ENCODE measurements around the gene CIDEB. TPM values are rescaled to one million over a fixed set of nuclear protein-coding genes. Genes with fewer than 3 reads are reported as not detected.

CIDEB gene
- total RNA-seq, 4 donors from 2014 or later: 9.4 to 34.5 (median 14.2) TPM

DNA sequence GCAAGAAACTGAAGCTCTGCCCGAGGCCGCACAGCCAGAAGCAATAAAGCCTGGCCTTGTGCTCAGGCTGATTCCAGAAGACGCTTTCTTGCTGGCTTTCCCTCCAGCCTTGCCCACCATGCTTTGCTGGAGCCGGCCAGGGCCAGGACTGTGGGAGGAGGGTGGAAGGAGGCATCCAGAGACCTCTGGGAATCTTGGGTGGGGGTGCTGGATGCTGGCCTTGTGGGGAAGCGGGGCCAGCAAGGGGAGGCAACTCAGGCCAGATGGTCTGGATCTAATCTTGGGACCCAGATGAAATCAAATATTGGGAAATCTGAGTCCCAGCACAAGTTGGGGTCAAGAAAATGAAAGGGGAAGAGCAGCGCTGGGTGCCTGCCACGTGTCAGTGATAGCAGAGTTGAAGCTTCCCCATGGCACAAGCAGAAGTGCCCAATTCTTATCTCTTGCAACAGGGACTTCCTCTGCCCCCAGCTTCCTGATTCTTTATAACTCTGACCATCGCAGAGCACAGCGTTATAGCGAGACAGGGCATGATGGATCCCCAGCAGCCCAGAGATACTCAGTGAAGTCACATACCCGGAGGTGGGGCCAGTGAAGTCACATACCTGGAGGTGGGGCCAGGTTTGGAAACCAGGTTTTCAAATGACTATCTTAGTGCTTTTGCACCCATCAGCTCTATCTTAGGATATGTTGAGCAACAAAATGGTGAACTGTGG, 30.0 kb downstream of the CIDEB start:
- TF ChIP-seq POLR2A (IDR thresholded peaks at IDR 0.05): no peak
- TF ChIP-seq EP300 (IDR thresholded peaks at IDR 0.05): peak in 1 of 2 donors; percentile 45
- 68 to 74% methylated on average over 11 of the region's 11 CpGs for WGBS, 2 donors
- H3K36me3 ChIP-seq: no peaks in the 10 kb centered on the region
- no peaks in the 10 kb centered on the region for H3K27me3 ChIP-seq
- no peaks in the 10 kb centered on the region for H3K9me3 ChIP-seq
- H3K4me3 ChIP-seq: no peak overlapping the region
- peak overlapping the region in 2 of 4 donors; percentile 13 to 62 for H3K27ac ChIP-seq
- DNase-seq (ENCODE audit: low spot score in 2 of 2): no peak
- H3K4me1 ChIP-seq: peaks cover 0 to 37% (median 14%) of the 10 kb centered on the region in 4 donors

- Histone ChIP-seq H3K4me3 (no peak overlapping the region), H3K27ac (peak overlapping the region in 2 of 4 donors; percentile 13 to 62), H3K9me3 (no peaks in the 10 kb centered on the region), H3K4me1 (peaks cover 0 to 42% (median 14%) of the 10 kb centered on the region in 4 donors), H3K27me3 (no peaks in the 10 kb centered on the region), H3K36me3 (no peaks in the 10 kb centered on the region)
- no peak for TF ChIP-seq CTCF (IDR thresholded peaks at IDR 0.05)
- TF ChIP-seq EP300 (IDR thresholded peaks at IDR 0.05): no peak
- no peak for TF ChIP-seq POLR2A (IDR thresholded peaks at IDR 0.05)
- no peak for DNase-seq (ENCODE audit: low spot score in 2 of 2)
- WGBS, 2 donors: 83 to 84% methylated on average over 6 of the region's 6 CpGs
Measured at GRCh38 chr14:24277071-24277470, 30.7 kb downstream of the CIDEB start.

DNA sequence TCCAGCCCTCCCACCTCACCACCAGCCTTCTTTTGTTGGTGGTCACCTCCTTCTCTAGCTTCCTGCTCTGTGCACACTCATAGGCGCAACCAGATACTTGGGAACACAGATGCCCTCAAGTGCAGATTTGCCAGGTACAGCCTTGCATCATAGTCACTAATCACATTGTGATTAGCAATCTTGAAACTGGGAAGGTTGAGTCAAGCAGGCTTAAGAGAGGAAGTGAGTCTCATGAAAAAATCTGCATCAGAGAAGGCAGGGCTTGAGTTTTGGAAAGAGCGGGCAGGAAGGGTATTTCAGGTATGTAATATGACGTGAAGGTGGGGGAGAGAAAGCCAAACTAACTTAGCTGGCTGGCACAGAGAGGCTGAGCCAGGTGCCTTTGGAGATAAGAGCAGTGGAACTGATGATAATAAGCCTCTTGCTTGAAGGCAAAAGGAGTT, 33.7 kb downstream of the CIDEB start:
- Histone ChIP-seq H3K9me3 (no peaks in the 10 kb centered on the region), H3K27ac (peak overlapping the region in 1 of 4 donors; percentile 10), H3K4me1 (peaks cover 0 to 29% (median 17%) of the 10 kb centered on the region in 4 donors), H3K36me3 (peaks cover 0 to 11% (median 0%) of the 10 kb centered on the region in 3 donors), H3K4me3 (no peak overlapping the region), H3K27me3 (no peaks in the 10 kb centered on the region)
- WGBS, 2 donors: 81 to 85% methylated on average over 3 of the region's 3 CpGs
- TF ChIP-seq CTCF (IDR thresholded peaks at IDR 0.05): no peak
- no peak for TF ChIP-seq POLR2A (IDR thresholded peaks at IDR 0.05)
- peak in 1 of 2 donors; percentile 26 for TF ChIP-seq EP300 (IDR thresholded peaks at IDR 0.05)
- no peak for DNase-seq (ENCODE audit: low spot score in 2 of 2)

DNA sequence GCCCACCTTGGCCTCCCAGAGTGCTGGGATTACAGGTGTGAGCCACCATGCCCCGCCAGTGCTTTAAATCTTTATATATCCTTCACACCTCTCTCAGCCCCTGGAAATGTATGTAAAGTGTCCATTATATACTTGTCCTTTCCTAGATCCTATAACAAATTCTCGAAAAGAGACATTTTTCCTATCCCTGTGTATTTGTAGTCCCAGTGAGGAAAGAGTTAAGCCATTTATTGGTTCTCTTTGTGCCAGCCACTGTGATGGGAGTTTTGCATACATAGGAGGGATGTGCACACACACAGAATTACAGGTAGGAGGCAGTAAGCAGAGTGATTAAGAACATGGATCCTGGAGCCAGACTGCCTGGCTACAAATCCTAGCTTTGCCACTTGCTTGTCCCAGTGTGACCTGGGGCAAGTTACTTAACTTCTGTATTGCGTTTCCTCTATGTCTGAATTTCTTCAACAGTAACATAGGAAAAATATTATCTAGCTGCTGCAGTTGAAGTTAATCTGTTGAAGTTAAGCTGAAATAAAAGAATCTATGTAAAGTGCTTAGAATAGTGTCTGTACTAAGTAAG, 34.3 kb downstream of the CIDEB start:
- Histone ChIP-seq H3K9me3 (no peaks in the 10 kb centered on the region), H3K27ac (peak overlapping the region in 1 of 4 donors; percentile 10), H3K27me3 (no peaks in the 10 kb centered on the region), H3K4me1 (peaks cover 0 to 29% (median 14%) of the 10 kb centered on the region in 4 donors), H3K4me3 (no peak overlapping the region), H3K36me3 (peaks cover 0 to 17% (median 0%) of the 10 kb centered on the region in 3 donors)
- WGBS, 2 donors: 55 to 76% methylated on average over 3 of the region's 3 CpGs
- no peak for TF ChIP-seq CTCF (IDR thresholded peaks at IDR 0.05)
- TF ChIP-seq EP300 (IDR thresholded peaks at IDR 0.05): no peak
- TF ChIP-seq POLR2A (IDR thresholded peaks at IDR 0.05): no peak
- DNase-seq (ENCODE audit: low spot score in 2 of 2): no peak

GRCh38 chr14:24272467-24272866, 35.3 kb downstream of the CIDEB start:
- Histone ChIP-seq H3K27me3 (no peaks in the 10 kb centered on the region), H3K4me3 (no peak overlapping the region), H3K27ac (peak overlapping the region in 2 of 4 donors; percentile 99), H3K9me3 (no peaks in the 10 kb centered on the region), H3K36me3 (peaks cover 0 to 28% (median 0%) of the 10 kb centered on the region in 3 donors), H3K4me1 (peaks cover 0 to 28% (median 9%) of the 10 kb centered on the region in 4 donors)
- WGBS, 2 donors: 75 to 79% methylated on average over 2 of the region's 2 CpGs
- no peak for DNase-seq (ENCODE audit: low spot score in 2 of 2)
- TF ChIP-seq POLR2A (IDR thresholded peaks at IDR 0.05): no peak
- no peak for TF ChIP-seq EP300 (IDR thresholded peaks at IDR 0.05)
- TF ChIP-seq CTCF (IDR thresholded peaks at IDR 0.05): no peak

All from tibial nerve (tissue), 4 donors.